GM21381 (cell line): ENCODE measurements around the gene PSMB8.

Source experiments
- ATAC-seq: cut with Tn5 transposase; IDR thresholded peaks from one replicate; pipeline ENCODE4 v1.9.1; 2021; ENCODE audit warnings: mild to moderate bottlenecking, moderate library complexity; ENCODE audit not compliant: unreplicated experiment

PSMB8 gene

GRCh38 chr6:32857156-32857891 lies 13.5 kb upstream of the PSMB8 start:
- ATAC-seq: no peak

- ATAC-seq: no peak
Measured at GRCh38 chr6:32855467-32856174, 11.8 kb upstream of the PSMB8 start.

GRCh38 chr6:32854376-32855178 lies 10.7 kb upstream of the PSMB8 start:
- ATAC-seq: peak; percentile 18

DNA sequence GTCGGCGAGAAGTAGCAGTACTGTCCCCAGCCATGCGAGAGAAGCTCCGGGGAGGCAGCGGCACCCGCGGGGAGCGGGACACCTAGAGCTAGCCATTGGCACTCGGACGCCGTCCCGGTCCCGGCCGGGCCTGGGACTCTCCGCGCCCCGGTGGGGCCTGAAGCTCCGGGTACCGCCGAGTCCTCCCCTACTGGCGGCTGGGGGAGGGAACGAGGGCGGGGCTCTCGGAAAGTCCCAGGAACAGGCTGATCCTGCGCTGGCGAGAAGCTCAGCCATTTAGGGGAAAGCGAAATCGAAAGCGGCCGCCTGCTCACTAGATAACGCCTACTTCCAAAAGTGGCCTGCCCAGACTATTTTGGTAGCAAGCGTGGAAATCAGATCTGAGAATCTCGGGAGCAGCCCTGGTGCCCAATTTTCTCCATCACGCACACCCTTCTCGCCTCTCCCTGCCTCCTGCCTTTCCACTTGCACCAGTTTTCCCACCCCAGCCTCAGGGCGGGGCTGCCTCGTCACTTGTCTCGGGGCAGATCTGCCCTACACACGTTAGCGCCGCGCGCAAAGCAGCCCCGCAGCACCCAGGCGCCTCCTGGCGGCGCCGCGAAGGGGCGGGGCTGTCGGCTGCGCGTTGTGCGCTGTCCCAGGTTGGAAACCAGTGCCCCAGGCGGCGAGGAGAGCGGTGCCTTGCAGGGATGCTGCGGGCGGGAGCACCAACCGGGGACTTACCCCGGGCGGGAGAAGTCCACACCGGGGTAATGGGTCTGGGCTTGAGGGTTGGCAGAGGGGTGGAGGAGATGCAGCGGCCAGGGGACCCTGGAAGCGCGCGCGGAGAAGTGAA lies 9.9 kb upstream of the PSMB8 start, which contains the start of the genes PSMB9 and TAP1:
Gene PSMB9, plus strand, starts transcription at position 652 of the 835 bp plus-strand sequence. Its CDS starts 38 bp downstream, at position 690.
Gene TAP1, minus strand, starts transcription at position 164 of the 835 bp plus-strand sequence. Its CDS starts 68 bp downstream, at position 96.
- ATAC-seq: peak; percentile 79

DNA sequence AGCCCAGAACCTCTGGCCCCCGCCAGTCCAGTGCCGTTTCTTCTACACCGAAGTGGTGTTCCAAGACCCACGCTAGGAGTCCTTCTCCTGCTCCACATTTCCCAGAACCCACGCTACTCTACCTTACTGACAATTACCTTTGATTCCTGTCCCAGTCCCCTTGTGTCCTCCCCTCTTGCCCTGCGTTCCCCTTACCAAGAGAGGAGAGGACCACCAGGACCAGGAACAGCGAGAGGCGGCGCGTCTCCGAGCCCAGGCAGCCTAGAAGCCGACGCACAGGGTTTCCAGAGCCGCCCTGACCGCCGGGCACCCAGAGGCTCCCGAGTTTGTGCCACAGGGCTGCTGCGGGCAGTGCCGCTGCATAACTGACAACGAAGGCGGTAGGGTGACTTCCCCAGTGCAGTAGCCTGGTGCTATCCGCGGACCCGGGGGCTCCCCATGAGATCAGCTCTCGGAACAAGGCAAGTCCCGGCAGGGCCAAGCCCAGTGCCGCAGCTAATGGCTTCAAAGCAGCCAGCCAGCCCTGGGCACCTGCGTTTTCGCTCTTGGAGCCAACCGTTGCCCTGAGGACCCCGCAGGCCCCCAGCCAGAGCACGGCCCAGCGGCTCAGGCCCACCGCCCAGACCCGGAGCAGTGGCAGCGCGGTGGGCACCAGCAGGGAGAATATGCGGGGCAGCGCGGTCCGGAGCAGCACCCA lies 9.1 kb upstream of the PSMB8 start:
- ATAC-seq: peak; percentile 23

- ATAC-seq: no peak
Measured at GRCh38 chr6:32852018-32852843, 8.4 kb upstream of the PSMB8 start.

- ATAC-seq: no peak
Measured at GRCh38 chr6:32851025-32851424, 7.2 kb upstream of the PSMB8 start.

- ATAC-seq: no peak
Measured at GRCh38 chr6:32849126-32849525, 5.3 kb upstream of the PSMB8 start.

GRCh38 chr6:32847795-32848194 lies 3.9 kb upstream of the PSMB8 start:
- no peak for ATAC-seq

DNA sequence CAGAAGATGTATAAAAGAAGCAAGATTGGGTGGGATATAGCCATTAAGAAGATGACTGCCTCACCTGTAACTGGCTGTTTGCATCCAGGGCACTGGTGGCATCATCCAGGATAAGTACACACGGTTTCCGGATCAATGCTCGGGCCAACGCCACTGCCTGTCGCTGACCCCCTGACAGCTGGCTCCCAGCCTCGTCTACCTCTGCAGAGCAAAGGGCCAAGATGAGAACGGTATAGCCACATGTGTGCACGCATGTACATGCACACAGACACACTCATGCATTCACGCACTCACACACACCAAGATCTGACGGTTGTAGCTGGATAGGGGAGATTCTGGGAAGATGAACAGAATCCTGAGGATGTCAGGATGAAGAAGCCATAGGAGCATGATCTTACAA lies 3.2 kb upstream of the PSMB8 start:
- no peak for ATAC-seq

DNA sequence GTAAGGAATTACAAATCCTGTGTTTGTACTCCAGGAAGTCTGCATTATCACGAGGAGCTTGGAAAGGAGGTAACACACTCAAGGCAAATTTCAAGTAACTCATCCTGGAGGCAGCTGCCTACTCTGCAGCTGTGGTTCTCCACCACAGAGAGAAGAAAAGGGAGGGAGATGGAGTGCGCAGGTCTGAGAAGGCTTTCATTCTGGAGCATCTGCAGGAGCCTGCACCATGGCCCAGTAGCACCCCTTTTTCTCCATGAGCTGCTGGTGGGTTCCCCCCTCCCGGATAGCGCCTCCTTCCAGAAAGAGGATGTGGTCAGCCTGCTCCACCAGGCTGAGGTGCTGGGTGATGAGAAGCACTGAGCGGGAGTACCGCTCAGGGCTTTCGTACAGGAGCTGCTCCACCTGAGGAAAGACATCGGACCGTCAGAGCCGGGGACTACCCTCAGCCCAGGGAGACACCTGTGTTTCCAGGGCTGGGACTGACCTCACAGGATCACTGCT lies 1.6 kb upstream of the PSMB8 start:
- no peak for ATAC-seq

GRCh38 chr6:32844839-32845383 lies 1.1 kb upstream of the PSMB8 start:
- ATAC-seq: no peak

GRCh38 chr6:32843331-32843978 lies 392 bp downstream of the PSMB8 start:
- ATAC-seq: no peak

GRCh38 chr6:32842690-32843089 lies 1.2 kb downstream of the PSMB8 start:
- no peak for ATAC-seq

GRCh38 chr6:32842021-32842650 lies 1.7 kb downstream of the PSMB8 start:
- no peak for ATAC-seq

DNA sequence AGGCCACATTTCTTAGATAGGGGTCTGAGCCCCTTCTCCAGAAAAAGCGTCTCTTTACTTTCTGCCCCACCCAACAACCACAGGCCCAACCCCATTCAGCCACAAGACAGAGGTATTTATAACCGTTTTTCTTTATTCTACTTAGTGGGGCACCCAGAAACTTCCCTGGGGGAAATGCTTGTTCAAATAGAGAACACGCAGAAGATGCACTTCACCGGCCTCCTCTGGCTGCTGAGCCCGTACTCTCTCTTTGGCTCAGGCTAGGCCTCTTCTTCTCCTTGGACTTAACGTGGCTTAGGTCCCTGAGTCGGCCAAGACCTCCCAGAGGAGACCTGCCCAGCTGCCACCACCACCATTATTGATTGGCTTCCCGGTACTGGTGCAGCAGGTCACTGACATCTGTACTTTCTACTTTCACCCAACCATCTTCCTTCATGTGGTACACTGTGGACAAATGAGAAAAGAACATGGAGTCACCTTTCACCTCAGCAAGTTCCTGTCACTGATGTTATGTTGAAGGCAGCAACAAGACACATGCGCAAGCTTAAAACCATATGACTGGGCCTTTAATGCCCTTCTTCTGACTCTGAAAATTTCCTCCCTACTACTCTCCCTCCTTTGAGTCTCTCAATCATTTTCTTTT lies 3.1 kb downstream of the PSMB8 start:
- ATAC-seq: no peak

DNA sequence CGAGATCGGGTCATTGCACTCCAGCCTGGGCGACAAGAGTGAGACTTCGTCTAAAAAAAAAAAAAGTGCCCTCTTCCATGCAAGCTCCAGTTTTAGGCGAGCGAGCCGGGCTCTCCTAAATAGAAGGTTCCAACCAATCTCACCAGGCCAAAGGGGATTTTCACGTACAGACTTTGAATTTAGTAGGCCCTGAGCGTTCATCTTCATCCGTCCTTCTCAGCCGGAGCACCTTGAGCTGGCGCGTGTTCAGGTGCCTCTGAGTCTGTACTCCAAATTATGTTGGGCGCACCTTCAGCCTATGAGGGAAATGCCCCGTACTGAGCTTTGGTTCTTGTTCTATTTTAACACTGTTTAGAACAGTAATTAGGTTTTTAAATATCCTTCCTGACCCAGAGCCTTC lies 4.5 kb downstream of the PSMB8 start:
- no peak for ATAC-seq
